ENCODE measurements around the gene POLR1C.

The POLR1C gene

GRCh38 chr6:43516697-43517504 is at the start of gene POLR1C, which contains the start of gene YIPF3:
TSS of gene POLR1C (plus strand) at chr6:43517089. CDS start at chr6:43517110, 21 bp downstream.
TSS of gene YIPF3 (minus strand) at chr6:43516926. CDS start at chr6:43516807, 119 bp downstream.
- peak; percentile 97 to 100 for DNase-seq

DNA sequence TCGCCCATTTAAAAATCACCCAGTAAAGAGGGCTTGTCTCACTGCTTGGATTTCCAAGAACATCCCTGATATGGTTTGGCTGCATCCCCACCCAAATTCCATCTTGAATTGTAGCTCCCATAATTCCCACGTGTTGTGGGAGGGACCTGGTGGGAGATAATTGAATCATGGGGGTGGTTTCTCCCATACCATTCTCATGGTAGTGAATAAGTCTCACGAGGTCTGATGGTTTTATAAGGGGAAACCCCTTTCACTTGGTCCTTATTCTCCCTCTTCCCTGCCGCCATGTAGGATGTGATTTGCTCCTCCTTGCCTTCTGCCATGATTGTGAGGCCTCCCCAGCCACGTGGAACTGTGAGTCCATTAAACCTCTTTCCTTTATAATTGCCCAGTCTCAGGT is 49.6 kb upstream of the POLR1C start:
- peak in 1 of 2 donors; percentile 8 for DNase-seq

DNA sequence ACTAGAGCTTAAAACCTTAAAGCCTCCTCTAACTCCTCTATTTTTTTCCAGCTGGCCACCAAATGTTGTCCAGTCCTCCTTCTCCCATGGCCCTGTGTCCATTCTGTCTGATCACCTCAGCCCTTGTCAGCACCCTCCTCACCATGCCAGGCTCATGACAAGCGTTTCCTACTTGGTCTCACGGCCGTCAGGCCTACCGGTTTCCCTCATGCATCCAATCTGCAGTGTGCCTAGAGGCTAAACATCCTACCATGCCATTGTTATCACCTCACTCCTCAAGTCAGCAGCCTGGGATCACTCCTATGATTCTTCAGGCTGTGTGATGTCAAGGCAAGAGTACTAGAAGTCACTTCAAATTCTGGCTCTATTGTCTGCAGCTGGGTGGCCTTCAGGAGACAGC is 49.1 kb upstream of the POLR1C start:
- no peak for DNase-seq

GRCh38 chr6:43468240-43468639 is 48.6 kb upstream of the POLR1C start:
- no peak for DNase-seq

DNA sequence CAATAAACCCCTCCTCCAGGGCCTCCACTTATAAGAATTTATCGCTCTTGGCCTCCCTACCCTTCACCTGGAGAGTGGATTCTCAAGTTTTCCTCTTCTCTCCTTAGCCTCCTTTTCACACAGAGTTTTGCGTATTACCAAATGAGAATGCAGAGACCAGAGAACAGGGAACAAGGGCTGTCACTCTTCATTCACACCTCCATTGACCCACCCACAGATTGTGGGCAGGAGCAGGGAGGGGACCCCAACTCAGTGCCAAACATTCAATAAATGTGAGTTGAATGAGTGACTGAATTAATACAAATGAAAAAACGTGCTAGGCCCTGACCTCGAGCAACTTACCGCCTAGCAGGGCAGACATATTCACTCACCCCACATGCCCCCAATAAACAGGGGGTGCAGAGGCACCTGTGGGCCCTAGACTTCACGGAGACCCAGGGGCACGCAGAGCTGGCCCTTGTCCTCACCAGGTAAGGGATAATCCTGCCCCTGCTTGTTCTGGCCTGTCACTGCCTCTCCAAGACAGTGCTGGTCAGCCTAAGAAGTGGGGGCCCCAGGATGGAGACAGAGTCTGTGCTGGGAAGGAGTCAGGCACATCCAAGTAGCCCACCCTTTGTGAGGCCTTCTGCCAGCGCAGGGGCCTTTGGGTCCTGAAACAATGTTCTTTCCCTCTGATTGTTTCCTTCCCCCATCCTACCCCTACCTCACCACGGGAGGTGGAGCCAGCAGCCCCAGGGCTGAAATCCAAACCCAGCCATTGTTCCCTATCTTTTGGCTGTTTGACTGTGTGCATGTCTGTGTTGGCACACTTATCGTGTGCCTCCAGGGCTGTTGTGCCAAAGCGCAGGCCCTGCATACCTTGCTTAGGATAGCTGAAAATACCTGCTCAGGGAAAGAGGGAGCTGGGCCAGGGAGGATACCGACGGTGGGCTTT is 47.9 kb upstream of the POLR1C start:
- DNase-seq, result no peak

GRCh38 chr6:43469947-43470346 is 46.9 kb upstream of the POLR1C start:
- no peak for DNase-seq

GRCh38 chr6:43471399-43471798 is 45.5 kb upstream of the POLR1C start:
- DNase-seq, result no peak

DNA sequence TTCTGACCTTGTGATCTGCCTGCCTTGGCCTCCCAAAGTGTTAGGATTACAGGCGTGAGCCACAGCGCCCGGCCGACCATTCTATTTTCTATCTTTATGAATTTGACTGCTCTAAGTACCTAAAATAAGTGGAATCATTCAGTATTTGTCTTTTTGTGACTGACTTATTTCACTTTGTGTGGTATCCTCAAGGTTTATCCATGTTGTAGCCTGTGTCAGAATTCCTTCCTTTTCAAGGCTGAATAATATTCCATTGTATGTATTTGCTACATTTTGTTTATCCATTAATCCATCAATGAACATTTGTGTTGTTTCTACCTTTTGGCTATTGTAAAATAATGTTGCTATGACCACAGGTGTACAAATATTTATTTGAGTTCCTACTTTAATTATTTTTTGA is 44.4 kb upstream of the POLR1C start:
- no peak for DNase-seq

DNA sequence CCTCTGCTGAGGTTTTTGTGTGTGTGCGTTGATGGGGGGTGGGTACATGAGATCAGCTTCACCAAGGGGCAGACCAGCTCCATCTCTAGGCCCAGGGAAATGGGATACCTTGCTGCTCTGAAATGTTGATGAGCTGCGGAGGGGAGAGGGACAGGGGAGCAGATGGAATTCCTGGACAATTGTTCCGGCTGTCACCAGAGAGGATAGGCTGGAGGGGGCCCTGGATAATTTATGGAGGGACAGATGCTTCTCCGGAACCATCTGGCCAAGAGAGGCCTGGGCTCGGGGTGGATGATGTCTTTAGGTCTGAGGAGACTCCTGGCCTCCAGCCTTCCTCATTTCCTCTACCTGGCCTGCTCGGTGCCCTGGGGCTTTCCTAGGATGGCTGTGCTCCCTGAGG is 41.4 kb upstream of the POLR1C start:
- no peak for DNase-seq

- DNase-seq, result no peak
Measured at GRCh38 chr6:43476746-43477145, 40.1 kb upstream of the POLR1C start.

- DNase-seq, result peak; percentile 85 to 95
Measured at GRCh38 chr6:43477235-43478007, 39.5 kb upstream of the POLR1C start, which contains the start of gene TJAP1. TSS of gene TJAP1 (plus strand) at chr6:43477570. CDS start at chr6:43499002, 21,432 bp downstream.

GRCh38 chr6:43478008-43478372 is 38.9 kb upstream of the POLR1C start:
- no peak for DNase-seq

DNA sequence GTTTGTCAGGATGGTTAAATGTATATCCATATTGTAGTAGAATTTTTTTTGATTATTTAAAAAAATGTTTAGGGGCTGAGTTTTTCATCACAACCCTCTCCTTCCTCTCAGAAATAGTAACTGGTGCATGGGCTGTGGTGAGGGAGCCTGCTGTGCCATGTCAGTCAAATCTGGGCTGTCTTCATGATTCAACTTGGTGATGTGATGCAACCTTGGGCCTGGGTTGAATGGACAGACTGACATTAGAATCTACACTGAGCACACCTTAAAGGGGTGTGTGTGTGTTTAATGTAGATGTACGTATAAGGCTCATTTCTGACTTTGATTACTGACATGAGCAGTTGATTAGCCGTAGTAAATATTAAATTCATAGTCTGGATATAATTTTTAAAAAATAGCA is 35.8 kb upstream of the POLR1C start:
- DNase-seq, result no peak

- DNase-seq, result no peak
Measured at GRCh38 chr6:43481591-43482236, 35.2 kb upstream of the POLR1C start.

DNA sequence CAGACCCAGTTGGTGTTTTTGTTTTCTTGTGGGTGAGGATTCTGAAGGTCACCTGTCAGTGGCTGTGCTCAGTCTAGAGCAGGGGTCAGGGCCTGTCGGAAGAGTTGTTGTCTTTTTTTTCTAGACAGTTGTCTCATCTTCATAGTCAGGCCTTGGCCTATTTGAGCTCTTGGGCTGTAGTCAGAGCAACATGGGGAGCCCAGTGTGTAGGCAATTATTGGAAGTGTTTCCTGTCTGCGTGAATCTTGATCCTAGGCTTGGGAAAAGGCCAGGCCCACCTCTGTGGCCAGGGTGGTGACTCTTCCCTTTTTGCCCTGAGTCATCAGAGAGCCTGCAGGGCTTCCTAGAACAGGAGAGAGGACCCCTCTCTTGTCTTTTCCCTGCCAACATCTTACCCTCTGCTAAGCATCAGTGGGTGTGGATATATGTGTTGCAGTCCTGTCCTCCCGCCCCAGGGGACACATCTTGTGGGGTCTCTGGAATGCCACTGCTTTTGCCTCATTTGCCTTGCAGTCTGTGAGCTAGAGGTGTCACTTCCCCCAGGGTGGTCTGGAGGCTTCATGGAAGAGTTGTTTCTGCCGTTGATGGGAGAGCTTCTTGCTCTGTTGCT is 28.1 kb upstream of the POLR1C start:
- no peak for DNase-seq

GRCh38 chr6:43489277-43490072 is 27.4 kb upstream of the POLR1C start:
- no peak for DNase-seq

GRCh38 chr6:43490523-43490939 is 26.4 kb upstream of the POLR1C start:
- DNase-seq, result no peak

DNA sequence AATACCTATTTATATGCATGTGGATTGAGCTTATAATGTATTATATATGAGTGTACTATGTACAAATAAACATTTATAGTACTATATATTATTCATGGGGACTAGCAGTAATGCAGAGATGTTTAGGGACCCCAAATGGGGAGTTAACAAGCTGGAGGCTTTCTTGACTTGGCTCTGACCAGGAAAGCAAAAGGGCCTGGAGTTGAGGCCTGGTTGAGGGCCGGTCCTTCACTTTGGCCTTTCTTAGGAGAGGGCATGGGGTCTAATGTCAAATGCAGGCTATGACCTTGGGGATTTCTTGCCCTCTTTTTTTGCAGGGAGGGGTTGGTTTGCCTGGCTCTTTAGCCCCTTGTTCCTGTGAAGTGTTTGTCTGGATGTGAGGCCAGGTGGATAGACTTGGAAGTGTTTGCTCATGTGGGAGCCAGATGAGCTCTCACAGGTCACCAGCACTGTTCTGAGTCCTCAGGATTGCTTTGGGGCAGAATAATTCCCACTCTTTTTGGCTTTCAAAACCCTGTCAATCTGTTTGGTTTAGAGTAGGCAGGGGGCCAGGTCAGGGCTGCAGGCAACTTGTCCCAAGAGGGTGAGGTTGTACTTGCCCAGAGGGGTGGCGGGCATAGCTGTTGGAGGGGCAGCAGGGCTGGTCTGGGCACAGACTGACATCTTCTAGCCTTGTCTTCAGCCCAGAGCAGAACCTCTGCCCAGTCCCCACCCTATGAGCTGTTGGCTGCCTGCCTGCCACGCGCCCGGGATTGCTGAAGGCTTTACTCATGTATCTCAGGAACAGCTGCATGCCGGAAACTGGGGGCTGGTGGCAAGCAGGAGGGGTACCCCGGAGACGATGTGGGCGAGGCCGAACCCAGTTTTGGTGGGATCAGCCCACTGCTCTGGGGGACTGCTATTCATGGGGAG is 24.9 kb upstream of the POLR1C start:
- no peak for DNase-seq

DNA sequence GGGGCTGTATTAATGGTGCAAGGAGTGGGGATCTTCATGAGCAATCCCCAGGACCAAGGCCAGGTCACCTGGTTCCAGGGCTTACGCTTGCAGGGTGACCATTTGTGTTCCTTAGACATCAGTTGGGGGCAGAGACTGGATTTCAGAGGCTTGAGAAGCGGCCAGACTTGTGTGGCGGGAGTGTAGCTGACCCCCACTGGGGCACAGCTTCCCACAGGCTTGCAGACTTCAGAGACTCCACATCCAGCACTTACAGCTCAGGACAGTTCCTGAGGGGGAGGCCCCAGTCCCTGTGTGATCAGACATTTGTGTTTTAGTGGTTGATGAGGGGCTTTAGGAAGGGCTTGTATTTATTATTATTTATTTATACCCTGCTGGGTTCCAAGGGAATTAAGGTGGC is 24.2 kb upstream of the POLR1C start:
- DNase-seq, result no peak

GRCh38 chr6:43493230-43493629 is 23.7 kb upstream of the POLR1C start:
- no peak for DNase-seq

Measured in inflammatory macrophage treated with lipopolysaccharide for 1 hour (primary cell).